Hepatocyte (in vitro differentiated cells): ENCODE data around the gene VPS37C. TPM values are rescaled to one million over a fixed set of nuclear protein-coding genes. Genes with fewer than 3 reads are reported as not detected.

Experiments used
- DNase-seq: peaks from one replicate; pipeline ENCODE4 v3.0.0-alpha.2; 2016; ENCODE audit warnings: low spot score
- H2AFZ ChIP-seq: fragments of 200-600 bp; sonication (generic); 2 replicates; pipeline ENCODE4 v1.6.0; 2016; ENCODE audit warnings: antibody characterized with exemption, mild to moderate bottlenecking
- H3K27ac ChIP-seq: fragments of 200-600 bp; sonication (generic); 2 replicates; pipeline ENCODE4 v1.5.1; 2016; ENCODE audit warnings: mild to moderate bottlenecking
- H3K27me3 ChIP-seq: fragments of 200-600 bp; sonication (generic); 2 replicates; pipeline ENCODE4 v1.6.1; 2016
- H3K36me3 ChIP-seq: fragments of 200-600 bp; sonication (generic); replicated peaks from 2 replicates; pipeline ENCODE4 v1.5.1; 2016; ENCODE audit warnings: low read depth; ENCODE audit not compliant: insufficient read depth
- H3K4me1 ChIP-seq: fragments of 200-600 bp; sonication (generic); 2 replicates; pipeline ENCODE4 v1.5.1; 2016; ENCODE audit warnings: mild to moderate bottlenecking, moderate library complexity; ENCODE audit not compliant: insufficient read depth
- H3K4me2 ChIP-seq: fragments of 200-600 bp; sonication (generic); 2 replicates; pipeline ENCODE4 v1.6.0; 2016
- H3K4me3 ChIP-seq: fragments of 200-600 bp; sonication (generic); 2 replicates; pipeline ENCODE4 v1.5.1; 2016; ENCODE audit warnings: mild to moderate bottlenecking
- H3K79me2 ChIP-seq: fragments of 200-600 bp; sonication (generic); 2 replicates; pipeline ENCODE4 v1.6.0; 2017; ENCODE audit warnings: mild to moderate bottlenecking
- H3K9me2 ChIP-seq: fragments of 200-600 bp; sonication (generic); replicated peaks from 2 replicates; pipeline ENCODE4 v1.6.0; 2017; ENCODE audit warnings: mild to moderate bottlenecking; ENCODE audit not compliant: insufficient read depth
- H3K9me3 ChIP-seq: fragments of 200-600 bp; sonication (generic); 2 replicates; pipeline ENCODE4 v1.5.1; 2016; ENCODE audit warnings: low read depth, mild to moderate bottlenecking
- H4K20me1 ChIP-seq: fragments of 200-600 bp; sonication (generic); 2 replicates; pipeline ENCODE4 v1.6.0; 2016; ENCODE audit warnings: mild to moderate bottlenecking; ENCODE audit not compliant: insufficient read depth, poor library complexity, severe bottlenecking
- CTCF ChIP-seq: fragments of 200-600 bp; sonication (generic); IDR thresholded peaks from 2 replicates; pipeline ENCODE4 v1.5.1; 2016; ENCODE audit warnings: antibody characterized with exemption, mild to moderate bottlenecking; ENCODE audit not compliant: poor library complexity
- EZH2 ChIP-seq: fragments of 200-600 bp; sonication (generic); IDR thresholded peaks from 2 replicates; pipeline ENCODE4 v1.6.1; 2016; ENCODE audit warnings: antibody characterized with exemption, mild to moderate bottlenecking, borderline replicate concordance
- EZH2phosphoT487 ChIP-seq: fragments of 200-600 bp; sonication (generic); IDR thresholded peaks from one replicate; pipeline ENCODE4 v1.6.1; 2018; ENCODE audit warnings: antibody characterized with exemption, mild to moderate bottlenecking, low read depth, moderate library complexity; ENCODE audit not compliant: unreplicated experiment, severe bottlenecking
- WGBS: methylation state at CpG from one replicate; pipeline ENCODE4 v1.1.6; 2016; ENCODE audit warnings: low lambda C conversion rate; ENCODE audit errors: missing lambda C conversion rate; 5-methylcytosine and 5-hydroxymethylcytosine counted together
- polyA plus RNA-seq: library from polyadenylated mRNA; unstranded; fragments of >200 nt; fragmentation: Nextera tagmentation; extraction: Ambion mirVana; gene quantifications from 2 replicates; pipeline ENCODE4 v1.2.1, GENCODE V29; 2016
- total RNA-seq: library from RNA; depleted of rRNA; stranded (reverse); fragments of >200 nt; gene quantifications from 2 replicates; pipeline ENCODE4 v1.2.3, GENCODE V29; 2014

VPS37C gene
- total and polyA plus RNA-seq, 2 experiments from 2014 or later = 17.0 to 26.6 TPM

GRCh38 chr11:61129639-61130523 lies 31.3 kb downstream of the VPS37C start:
- H3K36me3 ChIP-seq = no peaks in the 10 kb centered on the region
- no peaks in the 10 kb centered on the region for H3K9me3 ChIP-seq
- no peaks in the 10 kb centered on the region for H3K27me3 ChIP-seq
- 27% methylated on average over 33 of the region's 33 CpGs for WGBS
- peak overlapping the region; percentile 46 for H2AFZ ChIP-seq
- peak overlapping the region; percentile 68 for H3K4me2 ChIP-seq
- H4K20me1 ChIP-seq = no peaks in the 10 kb centered on the region
- DNase-seq = peak; percentile 94
- H3K4me1 ChIP-seq = peaks cover 14% of the 10 kb centered on the region
- H3K9me2 ChIP-seq = no peaks in the 10 kb centered on the region
- peak overlapping the region; percentile 81 for H3K27ac ChIP-seq
- TF ChIP-seq CTCF (peak; percentile 100), EZH2phosphoT487 (no peak)
- no peaks in the 10 kb centered on the region for H3K79me2 ChIP-seq
- H3K4me3 ChIP-seq = no peak overlapping the region

- TF ChIP-seq EZH2 = no peak
- no peak for TF ChIP-seq CTCF
- TF ChIP-seq EZH2phosphoT487 = no peak
- 86% methylated on average over 18 of the region's 18 CpGs for WGBS
- H3K9me2 ChIP-seq = no peaks in the 10 kb centered on the region
- no peak overlapping the region for H2AFZ ChIP-seq
- H3K4me3 ChIP-seq = no peak overlapping the region
- peak overlapping the region; percentile 68 for H3K4me2 ChIP-seq
- H3K79me2 ChIP-seq = no peaks in the 10 kb centered on the region
- DNase-seq = no peak
- no peaks in the 10 kb centered on the region for H4K20me1 ChIP-seq
- no peaks in the 10 kb centered on the region for H3K36me3 ChIP-seq
- no peaks in the 10 kb centered on the region for H3K9me3 ChIP-seq
- H3K27ac ChIP-seq = peak overlapping the region; percentile 81
- H3K4me1 ChIP-seq = peaks cover 14% of the 10 kb centered on the region
- no peaks in the 10 kb centered on the region for H3K27me3 ChIP-seq
Measured at GRCh38 chr11:61128947-61129638, 32.1 kb downstream of the VPS37C start.

GRCh38 chr11:61127991-61128390 lies 33.2 kb downstream of the VPS37C start:
- H2AFZ ChIP-seq = no peak overlapping the region
- no peak overlapping the region for H3K27ac ChIP-seq
- H3K79me2 ChIP-seq = no peaks in the 10 kb centered on the region
- H3K4me1 ChIP-seq = peaks cover 14% of the 10 kb centered on the region
- no peaks in the 10 kb centered on the region for H3K9me2 ChIP-seq
- H4K20me1 ChIP-seq = no peaks in the 10 kb centered on the region
- H3K9me3 ChIP-seq = no peaks in the 10 kb centered on the region
- no peak for DNase-seq
- H3K36me3 ChIP-seq = no peaks in the 10 kb centered on the region
- 89% methylated on average over 9 of the region's 9 CpGs for whole genome bisulfite sequencing
- no peak overlapping the region for H3K4me3 ChIP-seq
- H3K27me3 ChIP-seq = no peaks in the 10 kb centered on the region
- no peak overlapping the region for H3K4me2 ChIP-seq
- TF ChIP-seq EZH2phosphoT487 (no peak), CTCF (no peak), EZH2 (no peak)
